Psoas muscle (tissue), 8 donors: ENCODE measurements around the gene FFAR2. TPM values are rescaled to one million over a fixed set of nuclear protein-coding genes. Genes with fewer than 3 reads are reported as not detected.

Experiments used
- ATAC-seq, 4 donors: fragments of 200-7000 bp; cut with Tn5 transposase; one replicate each; pipeline ENCODE4 v1.9.1; 2020; ENCODE audit warnings: moderate library complexity in 3 of 4, mild to moderate bottlenecking in 2 of 4
- DNase-seq, 2 donors: peaks; one replicate each; pipeline ENCODE4 v3.0.0-alpha.2; 2020
- H3K27ac ChIP-seq: fragments of 200-600 bp; one replicate; pipeline ENCODE4 v1.8.0; 2022
- H3K27me3 ChIP-seq, 3 donors: fragments of 200-600 bp in 1 of 3; one replicate each; pipeline versions ENCODE4 v1.6.1 to v1.8.0; 2013 to 2022; ENCODE audit warnings: low read length in 2 of 3, mild to moderate bottlenecking in 2 of 3, moderate library complexity in 1 of 3; ENCODE audit not compliant: insufficient read depth in 3 of 3
- H3K36me3 ChIP-seq, 2 donors: fragments of 200-600 bp in 1 of 2; one replicate each; pipeline versions ENCODE4 v1.6.1 to v1.8.0; 2013 to 2022; ENCODE audit warnings: low read depth in 1 of 2, mild to moderate bottlenecking in 1 of 2, moderate library complexity in 1 of 2; ENCODE audit not compliant: insufficient read depth in 1 of 2
- H3K4me1 ChIP-seq: fragments of 200-600 bp; one replicate; pipeline ENCODE4 v1.8.0; 2022
- H3K4me3 ChIP-seq: fragments of 200-600 bp; one replicate; pipeline ENCODE4 v1.8.0; 2022; ENCODE audit warnings: mild to moderate bottlenecking
- H3K9me3 ChIP-seq: fragments of 200-600 bp; one replicate; pipeline ENCODE4 v1.8.0; 2022
- CTCF ChIP-seq: fragments of 200-600 bp; IDR thresholded peaks from one replicate; pipeline ENCODE4 v1.8.0; 2022; ENCODE audit warnings: antibody characterized with exemption
- WGBS, 3 donors: extraction: QIAGEN DNeasy Blood & Tissue Kit; methylation state at CpG; one replicate each; pipeline versions ENCODE4 v1.1.6 to v1.1.7; 2013; 5-methylcytosine and 5-hydroxymethylcytosine counted together
- intact Hi-C, 2 donors: fragments of 100-400 bp; cut with DNase I; formaldehyde crosslinking; loops; one replicate each; pipeline versions ENCODE4 v1.11.0 to v1.14.2; 2022
- polyA plus RNA-seq, 3 donors: library from polyadenylated mRNA; stranded (reverse); fragments of 200-250 nt; gene quantifications; one replicate each; pipeline ENCODE4 v1.2.3, GENCODE V29; 2013
- total RNA-seq, 4 donors: library from RNA; stranded (reverse); fragmentation: NEBNext Ultra II Directional in 2 of 4; extraction: Animal tissue kit (Norgen Biotek cat#: 25700) in 2 of 4; gene quantifications; one replicate each; pipeline versions ENCODE4 v1.2.1 to v1.2.4, GENCODE V29; 2021 to 2023
- donor health status: healthy with polysubstance abuse.
- donor health status: DM: no; HTN: no; CAD: no; lungs with moderate emphysema.
- donor health status: Bipolar disorder and iron deficiency.
- donor health status: healthy.
- donor health status: DM: yes; HTN: yes; CAD: no.
- donor health status: DM: no; HTN: no; CAD: no.
- donor health status: DM: no; HTN: no; CAD: no.
- donor health status: DM: yes; HTN: yes; CAD: no.

The FFAR2 gene
- total and polyA plus RNA-seq, 7 donors, result 0.07 to 0.47 (median 0.14) TPM; not detected in 1

- peaks cover 3% of the 10 kb centered on the region for H3K4me1 ChIP-seq
- no peak for ATAC-seq
- H3K9me3 ChIP-seq, result no peaks in the 10 kb centered on the region
- intact Hi-C loops, result loop anchor here (10.0 kb wide), 2 partner anchors 143 to 223 kb away; partner anchors contain the start of gene FFAR3 (in 1 of the 2)
- no peaks in the 10 kb centered on the region for H3K36me3 ChIP-seq
- TF ChIP-seq CTCF, result no peak
- no peak for DNase-seq
- peaks cover 0 to 2% (median 0%) of the 10 kb centered on the region in 3 donors for H3K27me3 ChIP-seq
- whole genome bisulfite sequencing, 3 donors, result 57 to 72% (median 60%) methylated on average over 13 to 14 of the region's 14 CpGs
- no peak overlapping the region for H3K27ac ChIP-seq
- H3K4me3 ChIP-seq, result no peak overlapping the region
Observed at GRCh38 chr19:35497406-35497805, 49.3 kb downstream of the FFAR2 start.

DNA sequence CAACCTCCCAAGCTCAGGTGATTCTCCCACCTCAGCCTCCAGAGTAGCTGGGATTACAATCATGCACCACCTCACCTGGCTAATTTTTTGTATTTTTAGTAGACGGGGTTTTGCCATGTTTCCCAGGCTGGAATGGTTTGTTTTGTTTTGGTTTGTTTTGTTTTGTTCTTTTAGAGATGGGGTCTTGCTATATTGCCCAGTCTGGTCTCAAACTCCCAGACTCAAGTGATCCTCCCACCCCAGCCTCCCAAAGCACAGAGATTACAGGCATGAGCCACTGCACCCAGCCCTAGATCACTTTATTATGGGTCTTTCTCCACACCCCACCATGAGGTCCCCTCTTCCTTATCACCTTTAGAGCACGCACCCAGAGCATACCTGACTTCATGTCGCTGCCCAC, 50.2 kb downstream of the FFAR2 start:
- H3K4me3 ChIP-seq, result no peak overlapping the region
- ATAC-seq (no peak), DNase-seq (no peak)
- no peaks in the 10 kb centered on the region for H3K36me3 ChIP-seq
- H3K9me3 ChIP-seq, result no peaks in the 10 kb centered on the region
- peaks cover 0 to 7% (median 0%) of the 10 kb centered on the region in 3 donors for H3K27me3 ChIP-seq
- peaks cover 3% of the 10 kb centered on the region for H3K4me1 ChIP-seq
- intact Hi-C loops, result loop anchor here (10.0 kb wide), 2 partner anchors 143 to 223 kb away; partner anchors contain the start of gene FFAR3 (in 1 of the 2)
- WGBS, 3 donors, result 76 to 91% (median 87%) methylated on average over 3 of the region's 3 CpGs
- no peak for TF ChIP-seq CTCF
- H3K27ac ChIP-seq, result no peak overlapping the region

DNA sequence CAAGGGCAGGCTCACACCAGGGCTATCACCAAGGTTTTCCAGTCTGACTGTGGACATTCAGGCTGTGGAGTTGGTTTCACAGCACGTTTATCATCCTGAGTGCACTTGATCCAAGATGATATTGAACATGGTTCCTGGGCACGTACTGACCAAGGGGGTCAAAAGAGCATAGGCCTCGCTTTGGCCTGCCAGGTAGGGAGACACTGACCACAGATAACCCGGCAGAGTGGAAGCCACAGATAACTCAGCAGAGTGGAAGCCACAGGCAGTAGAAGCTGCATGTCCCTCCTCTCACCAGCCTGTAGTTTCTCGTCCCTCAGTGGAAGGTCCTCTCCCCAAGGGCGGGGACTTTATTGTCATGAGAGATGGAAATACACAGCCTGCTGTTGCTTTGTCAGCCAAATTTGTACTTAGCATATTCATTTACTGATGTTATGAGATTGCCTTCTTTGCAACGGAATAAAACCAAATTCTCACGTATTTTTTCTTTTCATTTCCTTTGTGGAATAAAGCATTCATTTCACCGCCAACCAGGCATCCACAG, 51.0 kb downstream of the FFAR2 start:
- no peak for TF ChIP-seq CTCF
- H3K9me3 ChIP-seq, result no peaks in the 10 kb centered on the region
- 72 to 76% (median 76%) methylated on average over 9 of the region's 9 CpGs for WGBS, 3 donors
- no peaks in the 10 kb centered on the region for H3K36me3 ChIP-seq
- peaks cover 3% of the 10 kb centered on the region for H3K4me1 ChIP-seq
- intact Hi-C loops, result loop anchor here (10.0 kb wide), 2 partner anchors 144 to 224 kb away; partner anchors contain the start of gene FFAR3 (in 1 of the 2)
- ATAC-seq (no peak), DNase-seq (peak in 1 of 2 donors; percentile 8)
- H3K27me3 ChIP-seq, result peaks cover 0 to 7% (median 0%) of the 10 kb centered on the region in 3 donors
- H3K27ac ChIP-seq, result no peak overlapping the region
- H3K4me3 ChIP-seq, result no peak overlapping the region

DNA sequence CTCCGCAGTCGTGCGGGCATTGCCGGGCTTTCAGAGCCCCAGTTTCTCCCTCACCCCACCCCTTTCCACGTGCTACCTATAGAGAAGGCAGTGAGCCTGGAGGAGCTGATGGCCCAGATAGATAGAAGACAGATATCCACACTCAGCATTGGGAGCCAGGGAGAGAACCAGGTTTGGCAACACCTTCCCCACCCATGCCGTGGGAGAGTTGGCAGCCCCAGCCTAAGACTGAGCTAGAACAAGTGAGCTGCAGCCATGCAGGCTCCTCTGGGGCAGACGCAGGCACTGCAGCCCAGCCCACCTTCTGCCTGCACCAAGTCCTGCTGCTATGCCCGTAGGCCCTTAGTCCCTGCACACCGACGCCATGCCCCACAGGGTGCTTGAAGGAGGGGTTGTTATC, 52.6 kb downstream of the FFAR2 start:
- WGBS, 3 donors, result 82 to 86% (median 85%) methylated on average over 10 of the region's 10 CpGs
- ATAC-seq, result no peak
- TF ChIP-seq CTCF, result no peak

More for the DNA sequence above, 52.6 kb downstream of the FFAR2 start:
- H3K36me3 ChIP-seq, result no peaks in the 10 kb centered on the region
- H3K27ac ChIP-seq, result no peak overlapping the region
- intact Hi-C loops, result no loop called here
- H3K4me1 ChIP-seq, result no peaks in the 10 kb centered on the region
- DNase-seq, result no peak
- no peak overlapping the region for H3K4me3 ChIP-seq
- H3K27me3 ChIP-seq, result peaks cover 0 to 9% (median 7%) of the 10 kb centered on the region in 3 donors
- no peaks in the 10 kb centered on the region for H3K9me3 ChIP-seq

Other genes starting within 250 kb of the FFAR2 start
- gene FAM187B, start 219.5 kb upstream of the FFAR2 start, total RNA-seq, result not detected
- gene FAM187B, start 219.5 kb upstream of the FFAR2 start, polyA plus RNA-seq, result under 1 TPM in 1 of 3 donors, not detected in 2; 0.03 TPM
- 1 to 10 TPM; 1.8 to 5.2 (median 2.7) TPM for gene LSR, start 199.3 kb upstream of the FFAR2 start, total RNA-seq
- gene LSR, start 199.3 kb upstream of the FFAR2 start, polyA plus RNA-seq, result 1 to 10 TPM; 1.7 to 4.4 (median 2.4) TPM
- 100 to 1,000 TPM; 141 to 196 (median 188) TPM for gene USF2, start 179.3 kb upstream of the FFAR2 start, total RNA-seq
- 100 to 1,000 TPM in 2 of 3 donors, 10 to 100 TPM in 1; 94.4 to 179 (median 142) TPM for gene USF2, start 179.3 kb upstream of the FFAR2 start, polyA plus RNA-seq
- gene HAMP, start 165.7 kb upstream of the FFAR2 start, total RNA-seq, result under 1 TPM in 2 of 4 donors, not detected in 2; 0.22 to 0.42 TPM
- gene HAMP, start 165.7 kb upstream of the FFAR2 start, polyA plus RNA-seq, result not detected
- gene MAG, start 156.1 kb upstream of the FFAR2 start, total RNA-seq, result under 1 TPM in 1 of 4 donors, not detected in 3; 0.11 TPM
- gene MAG, start 156.1 kb upstream of the FFAR2 start, polyA plus RNA-seq, result under 1 TPM in 2 of 3 donors, not detected in 1; 0.05 to 0.30 TPM
- 1 to 10 TPM in 2 of 4 donors, under 1 TPM in 2; 0.15 to 3.2 (median 1.2) TPM for gene CD22, start 119.1 kb upstream of the FFAR2 start, total RNA-seq
- under 1 TPM; 0.11 to 0.32 (median 0.14) TPM for gene CD22, start 119.1 kb upstream of the FFAR2 start, polyA plus RNA-seq
- gene FFAR1, start 100.4 kb upstream of the FFAR2 start, total RNA-seq, result not detected
- gene FFAR1, start 100.4 kb upstream of the FFAR2 start, polyA plus RNA-seq, result not detected
- gene FFAR3, start 89.8 kb upstream of the FFAR2 start, total RNA-seq, result under 1 TPM in 2 of 4 donors, not detected in 2; 0.17 to 0.22 TPM
- under 1 TPM in 1 of 3 donors, not detected in 2; 0.04 TPM for gene FFAR3, start 89.8 kb upstream of the FFAR2 start, polyA plus RNA-seq
- not detected for gene GPR42, start 77.2 kb upstream of the FFAR2 start, total RNA-seq
- not detected for gene GPR42, start 77.2 kb upstream of the FFAR2 start, polyA plus RNA-seq
- not detected for gene KRTDAP, start 42.2 kb downstream of the FFAR2 start, total RNA-seq
- gene KRTDAP, start 42.2 kb downstream of the FFAR2 start, polyA plus RNA-seq, result not detected
- gene DMKN, start 65.4 kb downstream of the FFAR2 start, total RNA-seq, result under 1 TPM in 3 of 4 donors, not detected in 1; 0.44 to 0.63 (median 0.45) TPM
- under 1 TPM; 0.21 to 0.77 (median 0.73) TPM for gene DMKN, start 65.4 kb downstream of the FFAR2 start, polyA plus RNA-seq
- gene SBSN, start 80.1 kb downstream of the FFAR2 start, total RNA-seq, result not detected
- under 1 TPM in 1 of 3 donors, not detected in 2; 0.09 TPM for gene SBSN, start 80.1 kb downstream of the FFAR2 start, polyA plus RNA-seq
- not detected for gene GAPDHS, start 85.2 kb downstream of the FFAR2 start, total RNA-seq
- gene GAPDHS, start 85.2 kb downstream of the FFAR2 start, polyA plus RNA-seq, result not detected
- 100 to 1,000 TPM in 1 of 4 donors, 10 to 100 TPM in 3; 77.1 to 103 (median 85.5) TPM for gene TMEM147, start 97.4 kb downstream of the FFAR2 start, total RNA-seq
- gene TMEM147, start 97.4 kb downstream of the FFAR2 start, polyA plus RNA-seq, result 100 to 1,000 TPM; 143 to 245 (median 202) TPM
- not detected for gene ATP4A, start 115.4 kb downstream of the FFAR2 start, total RNA-seq
- not detected for gene ATP4A, start 115.4 kb downstream of the FFAR2 start, polyA plus RNA-seq
- gene PMIS2, start 137.9 kb downstream of the FFAR2 start, total RNA-seq, result not detected
- not detected for gene PMIS2, start 137.9 kb downstream of the FFAR2 start, polyA plus RNA-seq
- gene HAUS5, start 164.5 kb downstream of the FFAR2 start, total RNA-seq, result 1 to 10 TPM; 2.5 to 6.1 (median 4.8) TPM
- 1 to 10 TPM; 3.3 to 3.9 (median 3.6) TPM for gene HAUS5, start 164.5 kb downstream of the FFAR2 start, polyA plus RNA-seq
- 10 to 100 TPM; 50.1 to 68.1 (median 59.1) TPM for gene RBM42, start 180.8 kb downstream of the FFAR2 start, total RNA-seq
- 10 to 100 TPM; 53.2 to 69.1 (median 61.1) TPM for gene RBM42, start 180.8 kb downstream of the FFAR2 start, polyA plus RNA-seq
- not detected for gene ETV2, start 193.5 kb downstream of the FFAR2 start, total RNA-seq
- gene ETV2, start 193.5 kb downstream of the FFAR2 start, polyA plus RNA-seq, result under 1 TPM; 0.19 to 0.23 (median 0.20) TPM
- 100 to 1,000 TPM; 631 to 878 (median 757) TPM for gene COX6B1, start 200.1 kb downstream of the FFAR2 start, total RNA-seq
- 1,000 to 10,000 TPM in 2 of 3 donors, 100 to 1,000 TPM in 1; 912 to 1,724 (median 1,459) TPM for gene COX6B1, start 200.1 kb downstream of the FFAR2 start, polyA plus RNA-seq
- gene UPK1A, start 218.3 kb downstream of the FFAR2 start, total RNA-seq, result not detected
- under 1 TPM; 0.17 to 0.31 (median 0.24) TPM for gene UPK1A, start 218.3 kb downstream of the FFAR2 start, polyA plus RNA-seq